HG03039 (cell line): ENCODE results near the gene NPHP4.

ENCODE experiments used
- ATAC-seq: cut with Tn5 transposase; IDR thresholded peaks from one replicate; pipeline ENCODE4 v1.9.1; 2021; ENCODE audit warnings: mild to moderate bottlenecking, moderate library complexity; ENCODE audit not compliant: unreplicated experiment

NPHP4 gene

GRCh38 chr1:5974631-5975030 lies 17.6 kb downstream of the NPHP4 start:
- ATAC-seq, result no peak

DNA sequence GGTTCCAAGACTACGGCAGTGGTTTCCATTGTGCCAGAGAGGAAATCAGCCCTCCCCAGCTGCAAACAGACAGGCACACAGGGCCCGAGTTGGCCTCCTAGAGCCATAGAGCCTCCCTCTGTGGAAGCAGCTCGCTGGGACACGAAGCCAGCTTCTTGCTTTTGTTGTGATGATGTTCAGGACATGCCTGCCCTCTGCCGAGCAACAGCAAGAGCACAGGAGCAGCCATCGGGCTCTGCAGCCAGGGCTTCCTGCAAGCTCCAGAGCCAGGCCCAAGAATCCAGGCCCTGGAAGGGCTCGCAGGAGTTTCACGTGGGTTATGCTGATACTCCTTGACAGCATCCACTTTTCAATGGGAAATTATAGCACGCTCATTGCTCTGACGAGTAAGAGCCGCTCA lies 18.5 kb downstream of the NPHP4 start:
- no peak for ATAC-seq

DNA sequence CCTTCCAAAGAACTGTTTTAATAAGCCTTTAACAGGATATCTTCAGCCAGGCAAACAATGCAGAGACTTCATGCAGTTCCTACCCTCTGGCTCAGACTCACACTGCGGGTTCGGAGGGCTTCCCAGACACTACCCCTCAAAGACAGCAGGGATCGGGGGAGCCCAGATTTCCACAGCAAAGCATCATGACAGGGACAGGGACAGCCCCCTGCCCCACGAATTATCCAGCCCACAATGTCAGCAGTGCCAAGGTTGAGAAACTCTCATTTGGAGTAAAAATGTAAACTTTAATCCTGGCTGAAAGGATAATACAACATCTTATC lies 20.1 kb downstream of the NPHP4 start:
- ATAC-seq, result no peak

GRCh38 chr1:5971471-5972197 lies 20.6 kb downstream of the NPHP4 start:
- ATAC-seq, result no peak

GRCh38 chr1:5970610-5971273 lies 21.5 kb downstream of the NPHP4 start:
- no peak for ATAC-seq

DNA sequence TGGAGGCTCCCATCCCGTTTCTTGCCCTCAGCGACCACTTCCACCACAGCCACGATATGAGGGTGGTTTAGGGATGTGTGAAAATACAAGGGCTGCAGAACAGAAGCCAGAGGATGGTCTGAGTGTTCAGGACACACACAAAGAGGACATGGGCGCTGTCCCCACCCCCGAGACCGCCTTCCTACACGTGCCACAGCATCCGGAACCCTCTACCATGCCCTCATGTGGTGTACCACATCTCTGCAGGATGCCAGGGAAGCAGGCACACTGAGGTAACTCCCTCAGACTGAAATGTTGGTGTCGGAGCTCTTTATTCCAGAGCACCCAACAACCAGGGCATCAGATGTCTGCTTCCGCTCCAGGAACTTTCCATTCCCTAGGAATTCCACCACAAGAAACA lies 23.1 kb downstream of the NPHP4 start:
- no peak for ATAC-seq

GRCh38 chr1:5968161-5968736 lies 24.0 kb downstream of the NPHP4 start:
- no peak for ATAC-seq

DNA sequence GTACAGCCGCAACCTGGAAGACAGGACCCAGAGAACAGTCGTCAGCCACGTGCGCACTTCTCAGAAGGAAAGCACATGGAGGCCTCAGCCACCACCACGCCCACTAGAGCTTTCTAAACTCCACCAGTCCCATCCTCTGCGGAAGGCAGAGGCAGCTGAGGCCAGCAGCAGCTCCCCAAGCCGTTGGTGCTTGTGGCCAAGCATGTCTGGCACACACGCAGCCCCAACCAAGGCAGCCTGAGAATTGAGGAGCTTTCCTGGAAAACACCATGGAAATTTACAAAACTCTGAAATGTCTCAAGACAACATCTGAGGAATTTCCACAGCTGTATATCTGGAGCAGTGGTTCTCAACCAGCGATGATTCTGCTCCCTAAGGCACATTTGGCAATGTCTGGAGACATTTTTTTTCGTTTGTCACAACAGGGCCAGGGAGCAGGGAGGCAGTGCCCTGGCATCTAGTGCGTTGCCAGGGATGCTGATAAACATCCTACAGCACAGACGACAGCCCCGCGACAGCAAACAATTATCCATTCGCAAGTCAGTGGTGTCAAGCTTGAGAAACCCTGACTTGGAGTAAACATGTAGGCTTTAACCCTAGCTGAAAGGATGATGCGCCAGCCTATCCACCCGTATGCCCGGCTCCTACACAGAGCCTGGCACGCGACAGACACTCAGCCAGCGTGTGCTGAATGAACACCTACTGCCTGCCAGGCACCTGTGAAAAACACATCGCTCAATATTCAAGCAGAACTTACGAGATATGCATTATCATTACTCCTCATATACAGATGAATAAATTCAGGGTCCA lies 24.7 kb downstream of the NPHP4 start:
- no peak for ATAC-seq

GRCh38 chr1:5966543-5967205 lies 25.6 kb downstream of the NPHP4 start:
- ATAC-seq, result no peak

- ATAC-seq, result no peak
Measured at GRCh38 chr1:5965586-5966131, 26.6 kb downstream of the NPHP4 start.

- ATAC-seq, result no peak
Measured at GRCh38 chr1:5962265-5963105, 29.7 kb downstream of the NPHP4 start.

- no peak for ATAC-seq
Measured at GRCh38 chr1:5961601-5962000, 30.6 kb downstream of the NPHP4 start.

DNA sequence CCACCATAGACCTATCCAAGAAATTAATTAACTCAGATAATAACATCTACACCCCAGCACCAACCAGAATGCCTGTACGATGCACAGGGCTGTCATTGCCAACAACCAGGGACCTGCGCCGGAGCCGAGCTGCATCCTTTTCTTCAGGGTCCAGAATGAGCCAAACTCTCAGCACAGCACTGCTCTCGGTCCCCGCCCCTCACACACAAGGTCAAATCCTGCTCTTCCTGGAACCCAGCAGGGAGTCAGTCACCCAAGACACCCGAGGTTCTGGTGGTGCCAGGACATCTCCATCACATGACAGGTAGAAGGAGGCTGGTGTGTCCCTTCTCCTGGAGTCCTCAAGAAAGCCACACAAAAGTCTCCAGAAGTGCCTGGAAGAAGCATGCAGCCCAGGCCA lies 31.9 kb downstream of the NPHP4 start:
- no peak for ATAC-seq

- ATAC-seq, result no peak
Measured at GRCh38 chr1:5959667-5960230, 32.5 kb downstream of the NPHP4 start.

DNA sequence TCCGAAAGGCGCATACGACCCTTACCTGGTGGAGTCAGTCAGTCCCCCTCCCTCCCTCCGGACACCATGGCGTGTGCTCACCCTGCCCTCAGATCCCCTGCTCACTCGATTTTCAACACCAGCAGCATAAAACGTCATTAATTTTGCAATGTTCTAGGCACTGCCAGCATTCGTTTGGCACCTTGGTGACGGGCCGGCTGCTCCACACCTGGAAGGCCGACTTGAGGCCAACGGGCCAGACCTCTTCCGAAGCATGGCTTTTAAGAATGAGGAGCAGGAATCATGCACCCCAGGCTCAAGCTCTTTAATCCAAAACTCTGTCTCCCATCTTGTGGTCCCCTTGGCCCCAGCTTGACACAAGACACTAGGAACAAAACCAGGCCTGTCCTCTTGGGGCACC lies 33.1 kb downstream of the NPHP4 start:
- no peak for ATAC-seq

DNA sequence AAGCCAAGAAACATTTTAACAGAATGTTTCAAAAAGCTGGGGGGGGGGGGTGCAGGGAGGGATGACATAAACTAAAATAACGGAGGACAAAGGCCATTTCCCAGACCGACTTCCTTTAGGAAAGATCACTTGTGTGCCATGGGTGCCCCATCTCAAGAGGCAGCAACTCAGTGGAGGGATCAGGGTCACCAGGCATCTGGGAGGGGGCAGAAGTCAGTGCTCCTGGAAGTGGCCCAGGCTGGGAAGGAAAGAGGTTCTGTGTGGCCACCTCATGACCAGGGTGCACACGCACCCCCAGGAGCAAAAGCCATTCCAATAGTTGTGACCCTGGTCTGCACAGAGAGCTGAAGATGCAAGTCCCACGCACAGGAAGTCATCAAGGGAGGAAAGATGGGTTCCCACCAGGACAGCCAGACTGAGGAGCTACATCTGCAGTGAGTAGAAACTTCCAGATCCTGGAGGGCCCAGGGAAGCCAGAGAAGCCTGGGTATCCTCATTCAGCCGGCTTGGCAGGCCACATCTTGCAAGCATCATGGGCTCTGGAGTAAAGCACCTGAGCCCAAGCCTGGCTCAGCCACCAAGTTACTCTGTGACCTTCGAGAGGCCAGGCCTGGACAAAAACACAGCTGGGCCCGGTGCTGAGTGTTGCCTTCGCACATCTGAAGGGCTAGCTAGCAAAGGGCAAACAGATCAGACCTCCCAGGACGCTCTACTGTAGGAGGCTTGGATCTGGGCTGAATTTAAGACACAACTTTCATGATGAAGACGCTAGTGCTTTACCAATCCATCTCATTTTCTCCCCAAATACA lies 36.0 kb downstream of the NPHP4 start:
- ATAC-seq, result no peak

DNA sequence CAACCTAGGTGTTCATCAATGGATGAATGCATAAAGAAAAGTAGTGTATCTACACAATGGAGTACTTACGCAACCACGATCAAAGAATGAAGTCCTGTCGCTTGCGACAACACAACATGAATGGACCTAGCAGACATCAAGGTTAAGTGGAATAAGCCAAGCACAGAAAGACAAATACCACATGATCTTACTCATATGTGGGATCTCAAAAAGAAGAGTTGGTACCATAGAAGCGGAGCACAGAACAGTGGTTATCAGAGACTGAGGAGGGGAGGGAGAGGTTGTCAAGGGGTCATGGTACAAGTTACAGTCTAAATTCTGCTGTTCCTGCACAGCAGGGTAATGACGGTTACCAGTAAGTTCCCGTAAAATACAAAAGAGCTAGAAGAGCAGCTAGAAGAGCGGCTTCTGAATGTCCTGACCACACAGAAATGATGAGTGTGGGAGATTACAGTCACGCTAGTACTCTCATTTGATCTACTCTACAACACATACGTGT lies 36.7 kb downstream of the NPHP4 start:
- no peak for ATAC-seq

GRCh38 chr1:5954964-5955363 lies 37.3 kb downstream of the NPHP4 start:
- no peak for ATAC-seq

- no peak for ATAC-seq
Measured at GRCh38 chr1:5953386-5953785, 38.8 kb downstream of the NPHP4 start.
